T follicular helper cell (primary cell): ENCODE data around the gene KIF26B.
"Not testable (repeated sequence)": the region's sequence is repeated elsewhere in the genome, so short reads cannot be mapped to it uniquely, and the experiment has no call there.

ENCODE experiments used
- DNase-seq: peaks from one replicate; pipeline ENCODE4 v3.0.0-alpha.2; 2020; ENCODE audit warnings: low read depth

Gene KIF26B

DNA sequence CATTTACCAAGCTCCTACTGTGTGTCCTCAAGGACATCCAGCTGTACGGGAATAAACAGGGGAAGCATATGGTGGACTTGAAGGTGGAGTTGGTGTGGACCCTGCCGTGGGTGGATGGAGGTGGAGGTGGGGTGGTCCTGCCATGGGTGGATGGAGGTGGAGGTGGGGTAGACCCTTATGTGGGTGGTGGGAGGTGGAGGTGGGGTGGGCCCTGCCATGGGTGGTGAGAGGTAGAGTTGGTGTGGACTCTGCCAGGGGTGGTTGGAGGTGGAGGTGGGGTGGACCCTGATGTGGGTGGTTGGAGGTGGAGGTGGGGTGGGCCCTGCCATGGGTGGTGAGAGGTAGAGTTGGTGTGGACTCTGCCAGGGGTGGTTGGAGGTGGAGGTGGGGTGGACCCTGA, 169.0 kb downstream of the KIF26B start:
- DNase-seq, result not testable (repeated sequence)

DNA sequence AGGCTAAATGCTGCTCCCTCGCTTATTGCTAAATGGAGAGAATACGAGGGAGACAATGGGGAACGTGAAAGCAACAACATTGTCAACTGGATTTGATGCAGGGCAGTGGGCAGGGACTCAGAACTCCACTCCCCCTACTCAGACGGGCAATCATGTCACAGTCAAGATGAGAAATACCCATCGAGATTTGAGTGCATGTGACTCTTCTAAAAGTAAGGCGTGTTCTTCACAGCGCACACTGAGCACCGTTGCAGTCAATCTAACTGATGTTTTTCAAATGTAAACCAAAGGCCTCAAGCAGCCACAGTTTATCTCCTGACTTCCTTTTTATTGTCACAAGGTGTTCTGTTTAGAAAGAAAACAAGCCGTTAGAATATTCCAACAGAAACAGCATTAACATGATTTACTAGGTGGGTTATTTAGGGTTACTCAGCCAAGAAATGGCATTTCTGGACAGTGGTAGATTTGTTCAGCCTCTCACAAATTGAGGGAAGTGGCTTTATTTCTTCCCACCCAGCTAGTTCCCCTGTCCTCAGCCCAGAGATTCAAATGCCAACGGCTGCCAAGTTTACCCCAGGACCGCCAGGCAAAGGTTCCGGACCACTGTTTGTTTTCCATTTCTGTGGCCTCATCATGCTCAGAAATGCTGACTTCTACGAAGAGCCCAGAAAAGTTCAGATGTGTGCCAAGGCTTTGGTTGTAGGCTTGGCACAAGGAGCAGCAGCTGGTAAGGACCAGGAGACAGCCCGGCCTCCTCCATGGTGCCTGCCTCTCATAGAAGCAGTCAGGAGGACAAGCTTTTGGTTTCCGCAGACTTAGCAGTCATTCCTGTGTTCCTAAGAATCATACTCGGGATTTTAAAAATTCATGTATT, 171.4 kb downstream of the KIF26B start:
- no peak for DNase-seq

DNA sequence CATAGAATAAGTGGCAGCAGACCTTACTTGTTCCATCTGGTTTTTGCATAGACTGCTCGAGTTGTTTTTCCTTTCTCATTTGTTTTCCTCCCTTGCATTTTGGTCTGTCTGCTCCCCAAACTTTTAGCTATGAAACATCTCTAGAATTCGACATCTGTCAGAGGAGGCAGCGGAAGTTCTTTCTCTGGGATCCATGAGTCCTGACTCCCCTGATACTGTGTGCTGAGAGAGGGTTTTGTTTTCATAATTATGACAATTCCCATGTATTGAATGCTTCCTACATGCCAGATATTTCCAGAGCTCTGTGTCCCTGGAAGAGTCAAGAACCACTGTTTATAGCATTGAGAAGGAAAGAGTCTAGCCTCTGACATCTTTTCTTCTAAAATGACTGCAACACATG, 172.6 kb downstream of the KIF26B start:
- DNase-seq, result no peak

DNA sequence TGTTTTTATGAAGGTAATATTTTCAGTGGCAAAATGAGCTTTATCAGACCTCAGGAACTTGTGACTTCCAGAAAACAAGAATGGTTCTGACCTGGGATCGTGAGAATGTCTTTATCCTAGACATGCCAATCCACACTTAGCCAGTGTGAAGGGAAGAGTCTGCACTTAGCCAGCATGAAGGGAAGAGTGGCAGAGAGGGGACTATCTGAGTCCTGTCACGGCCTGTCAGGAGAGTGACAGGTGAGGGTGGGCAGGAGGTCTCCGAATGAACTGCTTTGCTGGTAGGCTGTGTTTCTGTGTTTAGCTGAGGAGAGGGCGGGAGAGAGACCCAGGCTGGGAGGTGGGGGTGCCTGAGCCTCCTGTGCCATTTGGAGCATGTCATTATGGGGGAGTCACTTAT, 173.1 kb downstream of the KIF26B start:
- no peak for DNase-seq

DNA sequence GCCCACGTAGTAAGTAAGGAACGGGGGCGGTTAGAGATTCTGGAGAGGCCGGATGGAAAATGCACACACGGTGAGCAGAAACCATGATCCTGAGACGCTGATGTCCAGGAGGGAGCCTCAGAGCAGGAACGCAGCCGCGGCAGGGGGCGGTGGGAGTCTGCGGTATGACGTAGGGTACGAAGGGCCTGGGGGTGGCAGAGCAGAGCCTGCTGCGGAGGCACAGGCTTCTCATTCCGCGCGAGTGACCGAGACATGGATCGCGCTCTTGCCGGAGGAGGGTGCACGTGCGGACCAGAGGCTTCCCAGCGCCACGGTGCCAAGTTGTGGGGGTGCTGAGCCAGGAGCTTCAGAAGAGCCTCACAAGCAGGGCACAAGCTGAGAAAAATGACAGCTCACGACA, 176.2 kb downstream of the KIF26B start:
- no peak for DNase-seq

DNA sequence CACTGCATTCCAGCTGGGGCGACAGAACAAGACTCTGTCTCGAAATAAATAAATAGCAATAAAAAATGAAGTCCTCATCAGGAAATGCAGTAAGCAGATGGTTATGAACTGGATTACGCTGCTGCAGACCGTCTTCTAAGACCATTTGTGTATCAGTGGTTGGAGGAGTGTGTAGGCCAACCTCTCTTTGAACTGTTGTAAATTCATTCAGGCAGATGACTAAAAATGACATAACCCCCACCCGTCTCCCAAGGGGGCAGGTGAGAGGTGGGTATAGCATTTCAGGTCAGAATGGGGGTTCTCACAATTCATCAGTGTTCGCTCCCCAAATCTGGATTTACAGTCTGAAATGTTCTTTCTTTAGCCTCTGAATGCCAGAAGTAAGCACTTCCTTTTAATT, 177.3 kb downstream of the KIF26B start:
- DNase-seq, result no peak

DNA sequence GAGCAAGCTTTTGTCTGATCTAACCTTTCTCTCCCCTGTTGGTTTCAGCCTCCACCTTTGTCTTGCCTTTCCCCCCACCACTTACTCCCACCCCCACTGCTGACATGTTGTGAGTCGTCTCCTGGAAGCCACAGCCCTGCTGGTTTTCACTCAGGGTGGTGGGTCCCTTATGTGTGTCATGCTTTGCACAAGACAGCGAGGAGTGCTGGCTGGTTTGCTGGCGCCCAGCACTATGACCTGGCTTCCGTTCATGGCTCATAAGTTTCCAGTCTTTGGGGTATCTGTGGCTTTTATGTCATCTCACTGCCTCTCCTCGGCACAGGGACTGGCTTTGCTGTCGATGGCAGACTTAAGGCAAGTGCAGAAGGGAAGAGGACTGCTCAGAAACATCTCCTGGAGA, 177.7 kb downstream of the KIF26B start:
- DNase-seq, result no peak

DNA sequence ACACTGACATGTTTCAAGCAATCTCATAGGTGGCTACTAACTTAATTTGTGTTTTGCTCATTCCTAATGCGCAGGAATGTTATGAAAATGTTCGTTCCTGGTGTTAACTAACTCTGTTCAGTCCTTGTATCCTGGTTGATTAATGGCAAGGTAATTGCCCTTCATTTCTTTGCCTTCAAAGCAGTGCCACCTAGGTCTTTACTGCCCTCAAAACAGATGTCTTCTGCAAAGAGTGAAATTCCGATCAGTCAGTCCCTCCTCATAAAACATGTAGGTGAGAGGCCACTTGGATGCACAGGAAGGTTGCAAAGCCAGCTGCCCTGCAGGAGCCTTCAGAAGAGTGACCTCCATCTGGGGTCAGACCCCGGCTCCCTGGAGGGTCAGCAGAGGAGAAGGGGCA, 179.4 kb downstream of the KIF26B start:
- DNase-seq, result no peak

DNA sequence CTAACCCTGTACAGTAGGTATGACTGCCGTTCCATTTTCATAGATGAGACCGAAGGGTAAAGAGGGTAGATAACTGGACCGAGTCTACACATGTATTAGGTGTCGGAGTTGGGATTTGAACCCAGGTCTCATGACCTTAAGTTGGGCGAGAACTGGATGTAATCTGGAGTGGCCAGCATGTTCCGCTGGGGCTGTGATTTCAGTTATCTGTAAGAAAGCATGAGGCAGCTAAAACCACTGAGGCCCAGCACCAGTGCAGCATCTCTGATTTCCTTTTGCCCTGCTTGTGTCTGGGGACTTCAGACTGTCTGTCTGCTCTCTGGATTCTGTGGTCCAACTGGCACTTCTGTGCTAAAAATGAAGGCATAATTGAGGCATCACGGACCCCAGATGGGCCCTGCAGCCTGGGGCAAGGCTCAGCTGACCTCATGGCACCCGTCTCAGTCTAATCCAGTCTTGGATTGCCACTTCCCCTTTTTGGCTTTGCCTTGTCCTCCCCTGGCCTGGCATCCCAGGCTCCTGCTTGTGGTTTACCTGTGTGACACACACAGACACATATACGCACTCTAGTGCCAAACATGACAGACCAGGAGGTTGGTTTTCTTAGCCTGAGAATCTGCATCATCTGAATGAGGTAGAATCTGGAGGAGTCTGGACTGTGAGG, 180.2 kb downstream of the KIF26B start:
- DNase-seq, result no peak

DNA sequence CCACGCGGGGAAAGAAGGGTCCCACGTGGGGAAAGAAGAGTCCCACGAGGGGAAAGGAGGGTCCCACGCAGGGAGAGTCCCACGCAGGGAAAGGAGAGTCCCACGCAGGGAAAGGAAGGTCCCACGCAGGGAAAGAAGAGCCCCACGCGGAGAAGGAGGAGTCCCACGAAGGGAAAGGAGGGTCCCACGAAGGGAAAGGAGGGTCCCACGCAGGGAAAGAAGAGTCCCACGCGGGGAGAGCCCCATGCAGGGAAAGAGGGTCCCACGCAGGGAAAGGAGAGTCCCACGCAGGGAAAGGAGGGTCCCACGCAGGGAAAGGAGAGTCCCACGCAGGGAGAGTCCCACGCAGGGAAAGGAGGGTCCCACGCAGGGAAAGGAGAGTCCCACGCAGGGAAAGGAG, 180.9 kb downstream of the KIF26B start:
- not testable (repeated sequence) for DNase-seq

DNA sequence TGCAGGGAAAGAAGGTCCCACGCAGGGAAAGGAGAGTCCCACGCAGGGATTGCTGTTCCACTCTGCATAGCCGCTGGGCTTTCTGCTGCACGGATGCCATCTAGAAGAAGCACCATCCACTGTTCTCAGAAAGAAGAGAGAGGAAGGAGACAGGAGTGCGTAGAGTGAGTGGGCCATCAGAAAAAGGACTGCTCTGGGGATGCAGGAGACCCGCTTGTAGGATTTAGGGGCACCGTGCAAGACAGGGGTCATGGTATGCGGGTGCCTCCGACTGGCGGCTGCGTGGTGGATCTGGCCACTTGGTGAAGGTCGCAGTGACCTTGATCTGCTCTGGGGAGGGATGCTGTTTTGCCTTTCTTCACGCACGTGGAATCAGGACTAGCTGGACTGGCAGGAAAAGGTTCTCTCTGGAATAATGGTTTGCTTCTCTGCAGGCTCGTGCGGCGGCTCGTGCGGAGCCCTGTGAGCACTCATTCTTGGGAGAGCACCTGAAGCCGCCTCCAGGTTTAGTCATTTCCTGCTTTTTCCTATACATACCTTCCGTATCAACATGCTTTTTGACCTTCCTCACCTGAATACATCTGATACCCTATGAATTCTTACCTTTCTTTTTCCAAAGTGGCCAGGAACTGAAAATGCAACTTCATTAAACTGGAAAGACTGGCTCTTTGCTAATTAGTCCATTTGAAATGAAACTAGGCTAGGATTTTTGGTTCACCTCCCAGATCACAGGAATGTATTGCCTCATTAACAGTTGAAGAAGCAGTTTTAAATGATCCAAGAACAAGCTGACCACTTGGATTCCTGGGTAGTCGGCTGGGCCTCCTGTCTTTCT, 181.6 kb downstream of the KIF26B start:
- no peak for DNase-seq

DNA sequence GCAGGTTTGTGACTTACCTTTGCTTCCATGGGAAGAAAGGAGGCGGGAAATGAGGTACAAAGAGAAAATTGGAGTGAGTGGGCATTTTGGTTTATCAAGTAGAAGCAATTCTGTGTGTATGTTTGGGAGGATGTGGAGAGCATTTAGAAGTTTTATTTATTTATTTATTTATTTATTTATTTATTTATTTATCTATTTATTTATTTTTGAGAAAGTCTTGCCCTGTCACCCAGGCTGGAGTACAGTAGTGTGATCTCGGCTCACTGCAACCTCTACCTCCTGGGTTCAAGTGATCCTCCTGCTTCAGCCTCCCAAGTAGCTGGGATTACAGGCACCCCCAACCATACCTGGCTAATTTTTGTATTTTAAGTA, 182.2 kb downstream of the KIF26B start:
- not testable (repeated sequence) for DNase-seq

DNA sequence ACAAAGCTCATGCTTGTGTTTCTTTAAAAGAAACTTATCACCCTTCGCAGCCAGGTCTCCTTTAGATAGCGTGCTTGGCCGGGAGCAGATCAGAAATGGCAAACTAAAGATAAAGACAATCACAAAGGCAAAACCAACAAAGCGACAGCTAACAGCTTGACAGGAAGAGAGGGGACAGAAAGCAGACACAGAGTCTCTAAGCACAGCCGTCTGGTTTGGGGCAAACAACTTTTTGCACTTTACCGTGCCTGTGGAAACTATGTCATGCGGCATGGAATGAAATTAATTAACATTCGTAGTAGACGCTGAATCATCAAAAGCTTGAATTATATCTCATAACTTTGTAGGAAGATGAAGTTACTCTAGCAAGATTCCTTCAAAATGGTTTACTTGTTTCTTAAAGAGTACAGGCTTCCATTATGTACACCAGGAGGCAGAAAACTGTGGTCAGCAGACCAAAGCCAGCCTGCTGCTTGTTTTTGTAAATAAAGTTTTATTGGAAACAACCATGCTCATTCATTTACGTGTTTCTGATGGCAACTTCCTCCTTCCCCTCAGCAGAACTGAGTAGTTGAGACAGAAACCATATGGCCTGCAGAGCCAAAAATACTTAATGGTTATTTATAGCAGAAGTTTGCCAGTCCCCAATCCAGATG, 183.2 kb downstream of the KIF26B start:
- DNase-seq, result no peak

DNA sequence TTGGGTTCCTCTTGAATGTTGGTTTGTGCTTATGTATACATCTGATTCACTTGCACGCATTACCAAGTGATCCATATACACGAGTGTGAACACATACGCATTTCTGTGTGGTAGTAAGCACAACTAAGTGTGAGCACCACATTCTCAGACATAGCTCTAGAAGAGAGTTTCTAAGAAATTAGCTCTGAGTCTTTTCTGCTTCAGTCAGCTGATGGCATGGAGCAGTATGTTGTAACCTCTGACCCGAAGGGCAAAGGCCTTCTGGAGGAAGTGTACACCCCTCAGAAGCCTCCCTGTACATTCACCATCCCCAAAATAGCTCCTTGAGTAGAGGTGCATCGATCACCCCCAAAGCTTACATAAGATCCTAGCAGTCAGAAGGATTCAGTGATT, 183.7 kb downstream of the KIF26B start:
- DNase-seq, result no peak

DNA sequence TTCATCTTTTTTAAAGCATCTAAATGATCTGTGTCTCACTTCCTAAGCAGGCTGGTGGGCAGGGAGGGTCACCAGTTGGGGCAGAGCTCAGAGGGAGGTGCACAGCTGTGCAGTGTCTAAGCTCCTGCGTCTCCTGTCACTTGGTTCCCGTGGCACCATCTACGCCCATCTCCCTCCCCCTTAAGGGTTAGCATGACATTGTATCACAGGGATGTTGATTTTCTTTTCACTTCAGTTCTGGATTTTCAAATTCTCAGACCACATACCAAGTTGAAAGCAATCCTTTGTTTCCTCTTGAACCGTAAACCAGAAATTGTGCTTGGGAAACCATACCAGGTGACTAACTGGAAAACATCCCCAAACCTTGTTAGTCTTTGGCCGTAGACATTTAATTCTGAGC, 187.0 kb downstream of the KIF26B start:
- no peak for DNase-seq

DNA sequence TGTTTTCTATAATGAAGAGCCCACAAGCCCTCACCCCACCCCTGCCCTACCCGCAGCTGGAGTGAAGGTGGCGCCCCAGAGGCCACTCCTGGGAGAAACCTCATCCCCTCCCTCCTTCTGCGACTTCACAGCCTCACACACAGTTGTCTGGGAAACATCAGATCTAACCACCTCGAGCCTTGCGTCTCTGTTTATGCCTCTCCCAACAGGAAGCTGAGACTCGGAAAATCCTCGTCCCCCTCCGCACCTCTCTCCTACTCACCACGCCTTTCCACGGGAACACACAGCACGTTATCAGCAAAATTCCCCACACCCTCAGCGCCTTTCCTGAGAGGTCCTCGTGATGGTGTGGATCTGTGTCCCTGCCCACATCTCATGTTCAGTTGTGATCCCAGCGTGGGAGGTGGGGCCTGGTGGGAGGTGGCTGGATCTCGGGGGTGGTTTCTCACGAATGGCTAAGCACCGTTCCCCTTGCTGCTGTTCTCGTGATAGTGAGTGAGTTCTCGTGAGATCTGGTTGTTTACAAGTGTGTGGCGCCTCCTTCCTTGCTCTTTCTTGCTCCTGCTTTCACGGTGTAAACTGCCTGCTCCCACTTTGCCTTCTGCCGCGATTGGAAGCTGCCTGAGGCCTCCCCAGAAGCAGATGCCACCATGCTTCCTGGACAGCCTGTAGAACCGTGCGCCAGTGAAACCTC, 190.6 kb downstream of the KIF26B start:
- no peak for DNase-seq

DNA sequence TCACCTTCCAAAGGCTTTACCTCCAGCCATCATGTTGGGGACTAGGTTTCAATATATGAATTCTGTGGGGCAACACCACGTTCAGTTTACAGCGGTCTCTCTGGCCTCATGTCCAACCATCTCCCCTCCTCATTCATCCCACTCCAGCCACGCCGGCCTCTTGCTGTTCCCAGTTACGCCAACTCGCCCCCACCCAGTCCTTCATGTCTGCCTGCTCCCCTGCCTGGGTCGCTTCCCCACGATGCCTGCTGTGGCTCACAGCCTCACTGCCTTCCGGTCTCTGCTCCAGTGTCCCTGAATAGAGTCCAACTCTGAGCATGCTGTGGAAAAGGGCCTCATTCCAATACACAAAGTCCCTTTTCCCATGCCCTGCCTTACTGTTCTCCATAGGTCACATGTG, 193.8 kb downstream of the KIF26B start:
- DNase-seq, result no peak

DNA sequence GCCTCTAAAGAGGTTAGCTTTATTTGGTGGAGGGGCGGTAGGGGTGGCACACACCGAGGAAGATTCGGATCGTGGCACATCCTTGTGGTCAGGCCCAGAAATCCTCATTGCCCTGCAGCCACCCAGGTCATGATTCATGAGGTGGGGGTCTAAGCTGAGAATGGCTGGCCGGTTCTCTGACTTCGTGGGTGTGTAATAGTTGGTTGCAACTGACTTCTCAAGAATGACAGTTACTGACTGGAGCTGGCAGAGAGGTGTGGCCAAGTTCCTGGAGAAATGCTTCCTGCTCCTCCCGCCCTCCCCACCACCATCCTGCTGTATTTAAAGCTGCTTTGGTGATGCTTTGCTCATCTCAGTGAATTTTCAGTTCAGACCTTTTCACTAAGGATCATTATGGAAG, 198.6 kb downstream of the KIF26B start:
- no peak for DNase-seq

DNA sequence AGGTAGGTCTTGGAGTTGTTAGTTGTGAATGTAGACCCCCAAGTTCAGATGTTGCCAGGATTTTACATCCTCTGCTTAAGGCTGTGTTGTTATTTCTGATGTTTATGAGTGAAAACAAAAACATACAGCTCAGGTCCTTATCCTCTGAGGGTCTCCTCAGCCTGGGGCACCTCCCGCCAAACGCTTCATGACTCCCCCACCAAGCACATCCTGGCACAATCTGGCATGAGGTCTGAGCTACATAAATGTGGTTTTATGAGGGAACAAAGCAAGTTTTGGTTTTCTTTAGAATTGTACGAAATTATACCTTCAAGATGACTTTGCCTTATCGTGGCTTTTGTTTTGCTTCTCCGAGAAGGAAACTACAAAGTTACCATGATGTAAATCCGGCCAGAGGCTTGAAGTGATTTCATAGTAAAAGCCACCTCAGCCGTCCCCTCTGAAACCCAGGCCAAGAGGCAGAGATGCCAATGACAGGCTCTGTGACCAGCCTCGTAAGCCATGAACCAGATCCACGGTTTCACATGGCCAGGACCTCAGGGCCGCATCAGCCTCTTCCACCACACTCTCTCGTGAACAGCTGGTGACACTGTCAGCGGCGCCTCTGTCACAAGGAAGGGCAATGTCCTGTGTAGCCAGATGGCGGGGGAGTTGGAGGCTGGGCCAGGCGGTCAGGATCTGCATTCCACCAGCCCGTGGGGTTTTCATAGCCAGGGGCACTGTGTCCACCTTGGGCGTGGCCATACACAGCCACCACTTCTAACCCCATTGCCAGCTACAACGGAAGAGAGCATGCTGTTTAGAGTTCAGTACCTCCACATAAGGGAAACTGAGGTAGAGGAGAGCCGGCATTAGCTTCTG, 199.4 kb downstream of the KIF26B start:
- no peak for DNase-seq

DNA sequence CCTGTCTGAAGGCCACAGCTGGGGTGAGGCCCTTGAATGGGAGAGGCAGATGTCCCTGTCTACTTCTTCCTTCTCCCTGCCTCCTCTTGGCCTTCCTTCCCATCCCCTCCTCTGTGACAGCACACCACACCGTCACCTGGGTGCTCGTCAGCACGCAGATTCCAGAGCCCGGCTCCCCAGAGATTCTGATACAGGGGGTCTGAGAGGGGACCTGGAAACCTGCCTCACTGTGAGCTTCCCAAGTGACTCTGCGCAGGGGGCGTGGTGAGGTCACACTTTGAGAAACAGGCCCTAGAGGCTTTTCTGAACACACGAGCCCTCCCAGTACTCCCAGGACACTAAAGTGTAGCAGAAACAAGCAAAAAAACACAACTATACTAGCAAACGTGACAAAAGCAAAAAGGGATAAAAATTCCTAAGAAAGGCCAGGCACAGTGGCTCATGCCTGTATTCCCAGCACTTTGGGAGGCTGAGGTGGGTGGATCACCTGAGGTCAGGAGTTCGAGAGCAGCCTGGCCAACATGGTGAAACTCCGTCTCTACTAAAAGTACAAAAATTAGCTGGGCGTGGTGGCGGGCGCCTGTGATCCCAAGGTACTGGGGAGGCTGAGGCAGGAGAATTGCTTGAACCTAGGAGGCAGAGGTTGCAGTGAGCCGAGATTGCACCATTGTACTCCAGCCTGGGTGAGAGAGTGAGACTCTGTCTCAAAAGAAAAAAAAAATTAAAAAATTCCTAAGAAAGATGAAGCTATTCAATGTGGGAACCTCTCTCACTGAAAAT, 201.3 kb downstream of the KIF26B start:
- DNase-seq, result not testable (repeated sequence)
